CD14-positive monocyte (primary cell): ENCODE results near the gene KNDC1. TPM values are rescaled to one million over a fixed set of nuclear protein-coding genes. Genes with fewer than 3 reads are reported as not detected.
A peak's percentile ranks its signal among the peaks of the same experiment; 100 is the strongest.

Experiments used
- DNase-seq, 3 donors: peaks; one replicate each; pipeline ENCODE4 v3.0.0-alpha.2; 2011 to 2022
- H2AFZ ChIP-seq: 2 replicates; pipeline ENCODE4 v1.6.0; 2012; ENCODE audit warnings: mild to moderate bottlenecking, low read depth, low read length, inconsistent platforms; ENCODE audit not compliant: insufficient read depth, poor library complexity, severe bottlenecking
- H3K27ac ChIP-seq, 2 donors: 1 replicate in 1 of 2; 2 replicates in 1 of 2; pipeline ENCODE4 v1.5.1; 2012 to 2013; ENCODE audit warnings: low read length in 2 of 2, control low read depth in 1 of 2, inconsistent platforms in 1 of 2, low read depth in 1 of 2, mild to moderate bottlenecking in 1 of 2
- H3K27me3 ChIP-seq, 2 donors: one replicate each; pipeline versions ENCODE4 v1.6.0 to v1.6.1; 2011 to 2013; ENCODE audit warnings: low read length in 2 of 2; ENCODE audit not compliant: control insufficient read depth in 2 of 2, insufficient read depth in 2 of 2
- H3K36me3 ChIP-seq, 2 donors: replicated peaks in 1 of 2; 1 replicate in 1 of 2; 2 replicates in 1 of 2; pipeline versions ENCODE4 v1.5.1 to v1.6.1; 2012 to 2013; ENCODE audit warnings: low read length in 2 of 2, control low read depth in 1 of 2, inconsistent platforms in 1 of 2, mild to moderate bottlenecking in 1 of 2; ENCODE audit not compliant: insufficient read depth in 2 of 2, control insufficient read depth in 1 of 2
- H3K4me1 ChIP-seq, 2 donors: 1 replicate in 1 of 2; 2 replicates in 1 of 2; pipeline versions ENCODE4 v1.5.1 to v1.6.1; 2012 to 2013; ENCODE audit warnings: low read length in 2 of 2, control low read depth in 1 of 2, inconsistent platforms in 1 of 2, mild to moderate bottlenecking in 1 of 2, moderate library complexity in 1 of 2; ENCODE audit not compliant: insufficient read depth in 2 of 2, control insufficient read depth in 1 of 2
- H3K4me2 ChIP-seq: replicated peaks from 2 replicates; pipeline ENCODE3; 2012; ENCODE audit warnings: low read length, moderate library complexity, mild to moderate bottlenecking; ENCODE audit not compliant: poor library complexity, severe bottlenecking; ENCODE audit errors: extremely low read depth
- H3K4me3 ChIP-seq, 3 experiments: fragments of 200-600 bp in 1 of 3; sonication (generic) in 1 of 3; replicated peaks in 1 of 3; 1 replicate in 2 of 3; 2 replicates in 1 of 3; pipeline ENCODE4 v1.5.1; 2011 to 2013; ENCODE audit warnings: low read length in 3 of 3, mild to moderate bottlenecking in 3 of 3, control low read depth in 2 of 3, low read depth in 2 of 3, inconsistent platforms in 1 of 3, moderate library complexity in 1 of 3
- H3K79me2 ChIP-seq: 2 replicates; pipeline ENCODE4 v1.6.0; 2012; ENCODE audit warnings: mild to moderate bottlenecking, control low read depth, inconsistent platforms, low read length, moderate library complexity; ENCODE audit not compliant: insufficient read depth
- H3K9ac ChIP-seq: 2 replicates; pipeline ENCODE4 v1.6.0; 2017; ENCODE audit warnings: low read length, mild to moderate bottlenecking; ENCODE audit not compliant: insufficient read depth, poor library complexity, severe bottlenecking
- H3K9me3 ChIP-seq, 2 donors: replicated peaks in 1 of 2; 1 replicate in 1 of 2; 2 replicates in 1 of 2; pipeline versions ENCODE4 v1.5.1 to v1.6.1; 2012 to 2013; ENCODE audit warnings: low read length in 2 of 2, control low read depth in 1 of 2; ENCODE audit not compliant: control insufficient read depth in 1 of 2, insufficient read depth in 1 of 2
- H4K20me1 ChIP-seq: 2 replicates; pipeline ENCODE4 v1.6.0; 2012; ENCODE audit warnings: mild to moderate bottlenecking, low read length, control low read depth, moderate library complexity; ENCODE audit not compliant: insufficient read depth
- H3K27ac Mint-ChIP-seq, 7 donors: one replicate each; pipeline ENCODE4 v1.8.0; 2020; ENCODE audit warnings: mild to moderate bottlenecking in 7 of 7, mixed read lengths in 7 of 7, moderate library complexity in 6 of 7, inconsistent platforms in 2 of 7
- H3K27me3 Mint-ChIP-seq, 3 donors: one replicate each; pipeline ENCODE4 v1.8.0; 2021 to 2022; ENCODE audit warnings: low read depth in 3 of 3, mild to moderate bottlenecking in 3 of 3, mixed read lengths in 3 of 3, moderate library complexity in 3 of 3, inconsistent platforms in 1 of 3
- H3K36me3 Mint-ChIP-seq, 2 donors: one replicate each; pipeline ENCODE4 v1.8.0; 2020; ENCODE audit warnings: mixed read lengths in 2 of 2, inconsistent platforms in 1 of 2, mild to moderate bottlenecking in 1 of 2
- H3K4me1 Mint-ChIP-seq: one replicate; pipeline ENCODE4 v1.8.0; 2020; ENCODE audit warnings: mild to moderate bottlenecking, mixed read lengths
- H3K4me3 Mint-ChIP-seq, 2 donors: one replicate each; pipeline ENCODE4 v1.8.0; 2020; ENCODE audit warnings: mild to moderate bottlenecking in 2 of 2, mixed read lengths in 2 of 2, moderate library complexity in 1 of 2
- H3K9me3 Mint-ChIP-seq, 7 donors: one replicate each; pipeline ENCODE4 v1.8.0; 2020 to 2022; ENCODE audit warnings: mixed read lengths in 7 of 7, mild to moderate bottlenecking in 6 of 7, moderate library complexity in 6 of 7, inconsistent platforms in 2 of 7
- CTCF ChIP-seq: fragments of 200-600 bp; IDR thresholded peaks from one replicate; pipeline ENCODE4 v1.8.0; 2022; ENCODE audit warnings: antibody characterized with exemption, mild to moderate bottlenecking
- WGBS: methylation state at CpG from one replicate; pipeline ENCODE4 v1.1.5; 2013; ENCODE audit warnings: missing lambda C conversion rate; ENCODE audit not compliant: insufficient coverage; 5-methylcytosine and 5-hydroxymethylcytosine counted together
- intact Hi-C, 2 donors: fragments of 100-400 bp; cut with micrococcal nuclease; formaldehyde crosslinking; loops; one replicate each; pipeline versions ENCODE4 v1.15.0 to v1.15.1; 2023
- polyA plus RNA-seq, 3 donors: library from polyadenylated mRNA; depleted of rRNA in 1 of 3; unstranded in 2 of 3; stranded (reverse) in 1 of 3; fragments of 300-500 nt in 2 of 3; fragments of >200 nt in 1 of 3; fragmentation: Illumina TruSeq in 2 of 3; gene quantifications; 1 replicate in 2 of 3; 2 replicates in 1 of 3; pipeline ENCODE4 v1.2.3, GENCODE V29; 2012 to 2021

The KNDC1 gene
- polyA plus RNA-seq, 3 donors: 0.22 to 0.80 TPM; not detected in 1

- Mint-ChIP-seq H3K36me3 (peaks cover 9 to 13% of the 10 kb centered on the region in 2 donors), H3K27me3 (peaks cover 31 to 75% (median 54%) of the 10 kb centered on the region in 3 donors), H3K4me1 (peaks cover 28% of the 10 kb centered on the region), H3K4me3 (peak overlapping the region in 1 of 2 donors; percentile 39), H3K9me3 (peaks cover 0 to 4% (median 2%) of the 10 kb centered on the region in 7 donors), H3K27ac (no peak overlapping the region)
- no peak overlapping the region for H3K4me3 ChIP-seq
- DNase-seq: no peak
- no peak for TF ChIP-seq CTCF
- H3K9ac ChIP-seq: no peak overlapping the region
- no peaks in the 10 kb centered on the region for H3K36me3 ChIP-seq
- H3K9me3 ChIP-seq: no peaks in the 10 kb centered on the region
- H2AFZ ChIP-seq: no peak overlapping the region
- H4K20me1 ChIP-seq: peaks cover 6% of the 10 kb centered on the region
- peaks cover 58 to 61% of the 10 kb centered on the region in 2 donors for H3K4me1 ChIP-seq
- H3K4me2 ChIP-seq: no peak overlapping the region
- no peaks in the 10 kb centered on the region for H3K79me2 ChIP-seq
- 32% methylated on average over 12 of the region's 15 CpGs for WGBS
- intact Hi-C loops: loop anchor here in 1 of 2 donors (10.0 kb wide), 2 partner anchors 95 to 225 kb away; no protein-coding TSS in a partner anchor
- H3K27ac ChIP-seq: no peak overlapping the region
- peaks cover 3 to 50% of the 10 kb centered on the region in 2 donors for H3K27me3 ChIP-seq
Measured at GRCh38 chr10:133239990-133240389, 80.0 kb downstream of the KNDC1 start.

- Histone ChIP-seq H2AFZ (peak overlapping the region; percentile 33), H3K9me3 (no peaks in the 10 kb centered on the region), H3K4me3 (peak overlapping the region; percentile 36 to 75 (median 40)), H3K4me2 (peak overlapping the region; percentile 80), H3K4me1 (peaks cover 43 to 53% of the 10 kb centered on the region in 2 donors), H3K27ac (no peak overlapping the region), H3K36me3 (no peaks in the 10 kb centered on the region), H3K9ac (no peak overlapping the region), H4K20me1 (peaks cover 6% of the 10 kb centered on the region), H3K27me3 (peaks cover 3 to 50% of the 10 kb centered on the region in 2 donors), H3K79me2 (no peaks in the 10 kb centered on the region)
- H3K27me3 Mint-ChIP-seq: peaks cover 31 to 75% (median 54%) of the 10 kb centered on the region in 3 donors
- H3K9me3 Mint-ChIP-seq: peaks cover 0 to 4% (median 2%) of the 10 kb centered on the region in 7 donors
- H3K4me3 Mint-ChIP-seq: peak overlapping the region; percentile 82 to 94
- TF ChIP-seq CTCF: no peak
- peaks cover 9 to 13% of the 10 kb centered on the region in 2 donors for H3K36me3 Mint-ChIP-seq
- H3K27ac Mint-ChIP-seq: peak overlapping the region in 5 of 7 donors; percentile 33 to 63 (median 62)
- intact Hi-C loops: loop anchor here in 1 of 2 donors (10.0 kb wide), 1 partner anchor 227 kb away; no protein-coding TSS in a partner anchor
- H3K4me1 Mint-ChIP-seq: peaks cover 27% of the 10 kb centered on the region
- 23% methylated on average over 25 of the region's 25 CpGs for WGBS
- DNase-seq: peak in 1 of 3 donors; percentile 16
Measured at GRCh38 chr10:133241501-133242205, 81.6 kb downstream of the KNDC1 start.
